MM.1S (cell line): Measurements from ENCODE around the gene TIMM8A.

Source experiments
- DNase-seq: peaks from one replicate; pipeline ENCODE4 v3.0.0-alpha.2; 2015
- H2AFZ ChIP-seq: fragments of 300-600 bp; sonication (generic); 2 replicates; pipeline ENCODE4 v1.6.0; 2016; ENCODE audit warnings: antibody characterized with exemption, low read length
- H3F3A ChIP-seq: fragments of 300-600 bp; sonication (generic); 2 replicates; pipeline ENCODE4 v1.6.1; 2016; ENCODE audit warnings: mild to moderate bottlenecking, antibody characterized with exemption, low read length, moderate library complexity, mixed read lengths; ENCODE audit not compliant: insufficient read depth
- H3K27ac ChIP-seq: fragments of 300-600 bp; sonication (generic); 2 replicates; pipeline ENCODE4 v1.5.1; 2016; ENCODE audit warnings: mild to moderate bottlenecking, low read length
- H3K27me3 ChIP-seq: fragments of 300-600 bp; sonication (generic); replicated peaks from 2 replicates; pipeline ENCODE4 v1.6.0; 2016; ENCODE audit warnings: low read length; ENCODE audit not compliant: insufficient read depth
- H3K36me3 ChIP-seq: fragments of 300-600 bp; sonication (generic); replicated peaks from 2 replicates; pipeline ENCODE4 v1.6.1; 2016; ENCODE audit warnings: mild to moderate bottlenecking, low read length, mixed read lengths; ENCODE audit not compliant: insufficient read depth
- H3K4me1 ChIP-seq: fragments of 300-600 bp; sonication (generic); 2 replicates; pipeline ENCODE4 v1.6.1; 2016; ENCODE audit warnings: low read length, mixed read lengths
- H3K4me2 ChIP-seq: fragments of 300-600 bp; sonication (generic); 2 replicates; pipeline ENCODE4 v1.6.0; 2016; ENCODE audit warnings: low read depth, low read length
- H3K4me3 ChIP-seq: fragments of 300-600 bp; sonication (generic); 2 replicates; pipeline ENCODE4 v1.5.1; 2016; ENCODE audit warnings: low read length, mixed read lengths
- H3K79me2 ChIP-seq: fragments of 300-600 bp; sonication (generic); 2 replicates; pipeline ENCODE4 v1.6.1; 2016; ENCODE audit warnings: mixed run types, low read length, mixed read lengths
- H3K9ac ChIP-seq: fragments of 300-600 bp; sonication (generic); 2 replicates; pipeline ENCODE4 v1.6.1; 2016; ENCODE audit warnings: low read length, mixed read lengths
- H3K9me2 ChIP-seq: fragments of 300-600 bp; sonication (generic); replicated peaks from 2 replicates; pipeline ENCODE4 v1.6.1; 2016; ENCODE audit warnings: mild to moderate bottlenecking, low read length, mixed read lengths; ENCODE audit not compliant: insufficient read depth
- H3K9me3 ChIP-seq: fragments of 300-600 bp; sonication (generic); replicated peaks from 2 replicates; pipeline ENCODE4 v1.6.1; 2016; ENCODE audit warnings: mild to moderate bottlenecking, low read length, mixed read lengths; ENCODE audit not compliant: insufficient read depth
- H4K20me1 ChIP-seq: fragments of 300-600 bp; sonication (generic); 2 replicates; pipeline ENCODE4 v1.6.1; 2016; ENCODE audit warnings: mild to moderate bottlenecking, low read length, moderate library complexity, mixed read lengths; ENCODE audit not compliant: insufficient read depth
- CTCF ChIP-seq: fragments of 300-600 bp; sonication (generic); IDR thresholded peaks from 2 replicates; pipeline ENCODE4 v1.5.1; 2016; ENCODE audit warnings: antibody characterized with exemption, low read length, mixed read lengths
- EZH2 ChIP-seq: fragments of 300-600 bp; sonication (generic); optimal IDR thresholded peaks from 2 replicates; pipeline ENCODE3; 2017; ENCODE audit warnings: low read depth, mild to moderate bottlenecking, antibody characterized with exemption, low read length, mixed read lengths
- EZH2phosphoT487 ChIP-seq: fragments of 300-600 bp; sonication (generic); IDR thresholded peaks from 2 replicates; pipeline ENCODE4 v1.6.1; 2018; ENCODE audit warnings: antibody characterized with exemption, low read length

The TIMM8A gene

GRCh38 chrX:101348452-101349192 is at the start of gene TIMM8A:
TSS of gene TIMM8A (minus strand) at chrX:101348742. CDS start at chrX:101348664, 78 bp downstream.
- no peaks in the 10 kb centered on the region for H3K9me3 ChIP-seq
- H3K9ac ChIP-seq = peak within 1 kb of the TSS; percentile 88
- H2AFZ ChIP-seq = peak within 1 kb of the TSS; percentile 84
- H3K79me2 ChIP-seq = peaks cover 38% of the 10 kb centered on the region
- H3K4me1 ChIP-seq = no peaks in the 10 kb centered on the region
- DNase-seq = peak; percentile 81
- H3K9me2 ChIP-seq = no peaks in the 10 kb centered on the region
- no peaks in the 10 kb centered on the region for H4K20me1 ChIP-seq
- H3K4me2 ChIP-seq = peak within 1 kb of the TSS; percentile 63
- H3K4me3 ChIP-seq = peak within 1 kb of the TSS; percentile 89
- H3F3A ChIP-seq = no peaks in the 10 kb centered on the region
- H3K27ac ChIP-seq = peak within 1 kb of the TSS; percentile 79
- H3K36me3 ChIP-seq = no peaks in the 10 kb centered on the region
- TF ChIP-seq EZH2phosphoT487 = no peak
- TF ChIP-seq CTCF = no peak
- no peak for TF ChIP-seq EZH2
- H3K27me3 ChIP-seq = no peaks in the 10 kb centered on the region

GRCh38 chrX:101397779-101398178 is 49.2 kb upstream of the TIMM8A start:
- TF ChIP-seq EZH2 (no peak), CTCF (no peak), EZH2phosphoT487 (no peak)
- Histone ChIP-seq H3K79me2 (peaks cover under 1% of the 10 kb centered on the region; the same call in 1 of the 2 replicates), H3K9me3 (no peaks in the 10 kb centered on the region), H2AFZ (no peak overlapping the region), H3K9me2 (no peaks in the 10 kb centered on the region), H3F3A (peaks cover 25% of the 10 kb centered on the region; the same call in 1 of the 2 replicates), H3K36me3 (no peaks in the 10 kb centered on the region), H3K27me3 (no peaks in the 10 kb centered on the region), H3K4me2 (no peak overlapping the region), H3K9ac (no peak overlapping the region), H3K27ac (no peak overlapping the region), H3K4me1 (no peaks in the 10 kb centered on the region), H4K20me1 (no peaks in the 10 kb centered on the region), H3K4me3 (no peak overlapping the region)
- no peak for DNase-seq

- no peak for DNase-seq
Measured at GRCh38 chrX:101395789-101396188, 47.2 kb upstream of the TIMM8A start.

More at GRCh38 chrX:101395789-101396188, 47.2 kb upstream of the TIMM8A start:
- peaks cover 25% of the 10 kb centered on the region for H3F3A ChIP-seq
- H3K79me2 ChIP-seq = peaks cover 20% of the 10 kb centered on the region
- H3K9me3 ChIP-seq = no peaks in the 10 kb centered on the region
- H4K20me1 ChIP-seq = no peaks in the 10 kb centered on the region
- no peak for TF ChIP-seq EZH2
- TF ChIP-seq EZH2phosphoT487 = no peak
- TF ChIP-seq CTCF = no peak
- no peaks in the 10 kb centered on the region for H3K4me1 ChIP-seq
- H3K9me2 ChIP-seq = no peaks in the 10 kb centered on the region
- H3K36me3 ChIP-seq = peaks cover 4% of the 10 kb centered on the region; the same call in 1 of the 2 replicates
- no peak overlapping the region for H3K4me3 ChIP-seq
- H3K9ac ChIP-seq = no peak overlapping the region
- H3K4me2 ChIP-seq = no peak overlapping the region
- no peaks in the 10 kb centered on the region for H3K27me3 ChIP-seq
- no peak overlapping the region for H2AFZ ChIP-seq
- H3K27ac ChIP-seq = no peak overlapping the region
